ENCODE data around the gene VDR. TPM values are rescaled to one million over a fixed set of nuclear protein-coding genes. Genes with fewer than 3 reads are reported as not detected.

The VDR gene
- total and polyA plus RNA-seq, 12 donors, result 6.9 to 80.1 (median 18.4) TPM

DNA sequence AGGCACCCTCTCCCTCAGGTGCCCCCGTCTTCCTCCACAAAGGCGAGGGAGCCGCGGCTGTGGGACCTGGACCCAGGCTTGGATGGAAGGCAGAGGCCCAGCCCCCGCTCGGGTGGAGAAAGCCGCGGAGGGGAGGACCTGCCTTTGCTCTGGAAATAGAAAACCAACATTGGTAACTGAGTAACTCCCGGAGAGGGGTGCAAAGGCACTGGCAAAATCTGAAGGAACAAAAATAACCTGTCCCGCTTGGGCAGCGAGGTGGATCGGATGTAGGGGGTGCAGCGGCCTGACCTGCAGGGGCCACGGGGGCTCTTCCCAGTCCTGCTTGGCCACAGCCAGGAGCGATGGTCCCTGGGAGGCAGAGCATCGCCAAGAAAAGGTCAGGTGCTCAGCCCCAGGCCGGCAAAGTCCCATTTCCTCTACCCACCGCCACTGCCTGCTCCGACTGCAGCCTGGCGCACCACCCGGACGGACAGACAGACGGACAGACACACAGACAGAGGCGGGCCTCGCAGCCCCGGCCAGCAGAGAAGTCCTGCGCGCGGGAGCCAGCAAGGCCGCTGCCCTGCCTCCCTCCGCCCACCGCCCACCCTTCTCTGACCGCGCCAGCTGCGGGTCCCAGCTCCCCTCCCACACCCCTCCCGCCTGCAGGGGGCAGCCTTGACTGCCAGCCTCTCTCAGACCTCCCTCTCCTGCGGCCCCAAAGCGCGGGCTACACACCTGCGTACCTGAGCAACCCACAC lies 37.2 kb upstream of the VDR start:
- TF ChIP-seq CTCF (IDR thresholded peaks at IDR 0.05) (no peak), POLR2A (IDR thresholded peaks at IDR 0.05) (no peak)
- Histone ChIP-seq H3K27me3 (no peaks in the 10 kb centered on the region), H3K9me3 (replicated peaks in 1 of 3) (no peaks in the 10 kb centered on the region), H3K4me1 (replicated peaks in 1 of 2) (no peaks in the 10 kb centered on the region), H3K27ac (no peak overlapping the region), H3K36me3 (replicated peaks in 1 of 2) (no peaks in the 10 kb centered on the region), H3K4me3 (no peak overlapping the region)
- WGBS, 4 donors, result 46 to 65% (median 47%) methylated on average over 12 to 40 of the region's 40 CpGs
- intact Hi-C loops (cut with DNase I), result loop anchor here (10.0 kb wide), 2 partner anchors 197 to 227 kb away; no protein-coding TSS in a partner anchor
- DNase-seq, result peak in 1 of 7 donors; percentile 27

DNA sequence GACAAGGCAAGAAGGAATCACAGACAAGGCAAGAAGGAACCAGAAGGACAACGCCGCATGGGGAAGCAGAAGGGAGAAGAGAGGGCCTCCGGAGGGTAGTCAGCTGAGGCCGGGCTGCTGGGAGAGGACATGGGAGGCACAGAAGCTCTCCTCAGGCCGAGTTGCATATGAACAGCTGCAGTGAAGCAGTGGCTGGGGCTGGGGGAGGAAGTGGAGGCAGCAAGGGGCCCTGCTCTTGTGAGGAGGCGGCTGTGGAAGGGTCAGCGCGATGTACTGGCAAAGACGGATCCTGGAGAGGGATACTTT lies 36.6 kb upstream of the VDR start:
- Histone ChIP-seq H3K27ac (no peak overlapping the region), H3K4me3 (no peak overlapping the region), H3K36me3 (replicated peaks in 1 of 2) (no peaks in the 10 kb centered on the region), H3K9me3 (replicated peaks in 1 of 3) (no peaks in the 10 kb centered on the region), H3K4me1 (replicated peaks in 1 of 2) (no peaks in the 10 kb centered on the region), H3K27me3 (no peaks in the 10 kb centered on the region)
- TF ChIP-seq POLR2A (IDR thresholded peaks at IDR 0.05) (no peak), CTCF (IDR thresholded peaks at IDR 0.05) (no peak)
- DNase-seq, result peak in 1 of 7 donors; percentile 21
- intact Hi-C loops (cut with DNase I), result loop anchor here (10.0 kb wide), 2 partner anchors 197 to 227 kb away; no protein-coding TSS in a partner anchor
- 84 to 91% (median 88%) methylated on average over 9 of the region's 9 CpGs for WGBS, 4 donors

DNA sequence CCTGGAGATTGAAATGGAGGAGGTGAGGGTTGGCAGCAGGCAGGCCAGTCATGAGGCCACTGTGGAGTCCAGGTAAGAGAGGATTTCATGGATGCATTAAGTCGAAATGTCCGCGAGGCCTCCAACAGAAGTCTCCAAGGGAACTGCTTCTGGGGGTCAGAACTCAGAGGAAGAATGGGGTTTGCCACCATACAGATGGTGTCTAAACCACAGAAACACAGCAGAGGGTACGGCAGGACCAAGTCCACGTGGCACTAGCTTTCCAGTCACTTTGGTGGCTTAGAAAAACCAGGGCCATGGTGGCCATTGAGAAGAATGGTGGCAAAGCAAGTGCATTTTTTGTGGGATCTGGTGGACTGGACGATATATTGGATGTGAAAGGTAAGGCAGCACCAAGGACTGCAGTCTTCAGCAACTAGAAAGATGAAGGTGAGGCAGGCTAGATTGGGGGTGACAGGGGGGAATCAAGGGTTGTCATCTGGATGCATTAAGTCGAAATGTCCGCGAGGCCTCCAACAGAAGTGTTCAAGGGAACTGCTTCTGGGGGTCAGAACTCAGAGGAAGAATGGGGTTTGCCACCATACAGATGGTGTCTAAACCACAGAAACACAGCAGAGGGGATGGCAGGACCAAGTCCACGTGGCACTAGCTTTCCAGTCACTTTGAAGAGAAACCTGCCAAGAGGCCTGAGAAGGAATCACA lies 36.1 kb upstream of the VDR start:
- no peaks in the 10 kb centered on the region for H3K4me1 ChIP-seq (replicated peaks in 1 of 2)
- H3K36me3 ChIP-seq (replicated peaks in 1 of 2), result no peaks in the 10 kb centered on the region
- no peak overlapping the region for H3K27ac ChIP-seq
- DNase-seq, result peak in 1 of 7 donors; percentile 33
- intact Hi-C loops (cut with DNase I), result loop anchor here (10.0 kb wide), 2 partner anchors 196 to 226 kb away; no protein-coding TSS in a partner anchor
- H3K27me3 ChIP-seq, result no peaks in the 10 kb centered on the region
- H3K9me3 ChIP-seq (replicated peaks in 1 of 3), result no peaks in the 10 kb centered on the region
- TF ChIP-seq POLR2A (IDR thresholded peaks at IDR 0.05), result no peak
- no peak for TF ChIP-seq CTCF (IDR thresholded peaks at IDR 0.05)
- 85 to 90% (median 88%) methylated on average over 10 of the region's 10 CpGs for WGBS, 4 donors
- no peak overlapping the region for H3K4me3 ChIP-seq

DNA sequence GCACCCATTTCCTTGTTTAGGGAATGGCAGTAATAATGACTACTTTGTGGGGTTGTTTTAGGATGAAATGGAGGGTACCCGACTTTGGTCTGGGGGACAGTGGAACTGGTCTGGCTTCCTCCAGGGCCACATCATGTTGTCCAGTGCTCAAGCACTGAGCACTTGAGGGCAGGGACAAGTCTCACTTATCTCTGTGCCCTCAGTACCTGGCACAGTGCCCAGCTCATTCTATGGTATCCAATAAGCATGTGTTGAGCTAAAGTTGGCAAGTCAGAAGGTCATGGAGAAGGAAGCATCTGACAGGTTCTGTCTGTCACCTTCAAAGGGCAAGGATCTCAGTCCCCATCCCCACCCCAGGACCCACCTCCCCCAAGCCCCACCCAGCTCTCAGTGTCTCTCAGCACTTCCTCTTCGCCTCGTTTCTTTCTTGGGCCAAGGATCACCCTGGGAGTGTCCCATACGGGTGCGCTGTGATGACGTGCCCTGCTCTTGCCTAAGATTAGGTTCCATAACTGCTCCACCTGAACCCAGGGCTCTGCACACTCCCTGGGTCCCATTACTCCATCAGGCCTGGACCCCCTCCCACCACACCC lies 34.3 kb upstream of the VDR start:
- H3K27me3 ChIP-seq, result no peaks in the 10 kb centered on the region
- H3K9me3 ChIP-seq (replicated peaks in 1 of 3), result no peaks in the 10 kb centered on the region
- DNase-seq, result peak in 4 of 7 donors; percentile 45 to 60 (median 51)
- 74 to 86% (median 82%) methylated on average over 4 to 6 of the region's 6 CpGs for WGBS, 4 donors
- intact Hi-C loops (cut with DNase I), result no loop called here
- no peaks in the 10 kb centered on the region for H3K36me3 ChIP-seq (replicated peaks in 1 of 2)
- TF ChIP-seq CTCF (IDR thresholded peaks at IDR 0.05) (no peak), POLR2A (IDR thresholded peaks at IDR 0.05) (no peak)
- H3K4me3 ChIP-seq, result no peak overlapping the region
- no peaks in the 10 kb centered on the region for H3K4me1 ChIP-seq (replicated peaks in 1 of 2)
- no peak overlapping the region for H3K27ac ChIP-seq

Data from adrenal gland (tissue), 12 donors.